GM18498 (cell line): ENCODE measurements around the gene PTBP1.

ENCODE experiments used
- ATAC-seq: cut with Tn5 transposase; IDR thresholded peaks from one replicate; pipeline ENCODE4 v1.9.1; 2021; ENCODE audit warnings: mild to moderate bottlenecking, moderate library complexity; ENCODE audit not compliant: unreplicated experiment

The PTBP1 gene

GRCh38 chr19:772063-772462 is 25.2 kb upstream of the PTBP1 start:
- no peak for ATAC-seq

DNA sequence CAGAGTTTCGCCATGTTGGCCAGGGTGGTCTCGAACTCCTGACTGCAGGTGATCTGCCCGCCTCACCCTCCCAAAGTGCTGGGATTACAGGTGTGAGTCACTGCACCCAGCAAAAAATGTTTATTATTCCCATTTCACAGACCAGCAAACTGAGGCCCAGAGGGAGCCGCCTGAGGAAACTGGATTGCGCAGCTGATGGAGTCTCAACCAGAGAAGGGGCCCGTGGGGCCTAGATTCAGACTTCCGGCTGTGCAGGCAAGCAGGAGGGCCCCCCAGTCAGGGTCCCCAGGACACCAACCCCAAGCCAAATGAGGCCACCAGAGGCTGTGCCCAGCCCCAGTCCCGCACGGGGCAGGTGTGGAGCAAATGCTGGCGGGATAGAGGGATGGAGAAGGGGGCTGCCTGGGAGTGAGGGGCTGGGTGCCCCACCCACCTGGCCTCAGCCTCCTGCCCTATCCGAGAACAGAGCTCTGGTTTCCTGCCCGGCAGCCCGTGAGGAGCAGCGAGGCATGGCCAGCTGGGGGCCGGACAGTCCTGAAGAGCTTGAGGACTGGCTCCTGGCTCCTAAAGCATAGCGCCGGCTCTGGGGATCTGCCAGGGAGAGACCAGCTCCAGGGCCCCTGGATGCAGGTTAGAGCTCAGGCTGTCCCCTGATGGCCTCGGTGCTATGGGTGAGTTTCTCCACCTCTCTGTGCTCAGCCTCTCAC is 24.4 kb upstream of the PTBP1 start:
- no peak for ATAC-seq

GRCh38 chr19:776549-776948 is 20.7 kb upstream of the PTBP1 start:
- ATAC-seq, result no peak

DNA sequence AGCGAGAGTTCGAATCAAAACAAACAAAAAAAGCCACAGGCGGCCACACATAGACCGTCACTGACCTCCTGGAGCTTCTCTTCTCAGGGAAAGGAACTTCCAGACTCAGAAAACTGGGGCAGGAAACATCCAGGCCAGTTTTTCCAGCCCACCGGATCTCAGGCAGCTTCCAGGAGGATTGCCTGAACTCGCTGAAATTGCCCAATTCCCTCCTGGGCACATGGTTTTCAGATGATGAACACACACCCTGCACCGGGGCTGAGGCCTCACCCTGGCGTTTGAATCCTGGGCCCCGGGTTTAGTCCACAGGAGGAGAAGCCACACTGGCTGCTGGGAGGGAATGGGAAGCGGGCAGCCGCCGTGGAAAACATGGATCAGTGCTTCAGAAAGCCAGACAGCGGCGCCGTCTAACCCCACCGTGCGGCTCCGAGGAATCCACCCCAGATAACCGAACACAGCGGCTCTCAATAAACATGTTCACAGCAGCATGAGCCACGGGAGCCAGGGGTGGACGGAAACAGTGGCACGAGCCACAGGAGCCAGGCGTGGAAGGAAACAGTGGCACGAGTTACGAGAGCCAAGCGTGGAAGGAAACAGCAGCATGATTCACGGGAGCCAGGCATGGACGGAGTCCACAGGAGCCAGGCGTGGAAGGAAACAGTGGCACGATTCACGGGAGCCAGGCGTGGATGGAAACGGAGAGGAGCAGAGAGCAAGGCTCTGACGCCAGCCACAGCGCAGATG is 18.2 kb upstream of the PTBP1 start:
- no peak for ATAC-seq

- ATAC-seq, result no peak
Observed at GRCh38 chr19:780935-781334, 16.3 kb upstream of the PTBP1 start.

DNA sequence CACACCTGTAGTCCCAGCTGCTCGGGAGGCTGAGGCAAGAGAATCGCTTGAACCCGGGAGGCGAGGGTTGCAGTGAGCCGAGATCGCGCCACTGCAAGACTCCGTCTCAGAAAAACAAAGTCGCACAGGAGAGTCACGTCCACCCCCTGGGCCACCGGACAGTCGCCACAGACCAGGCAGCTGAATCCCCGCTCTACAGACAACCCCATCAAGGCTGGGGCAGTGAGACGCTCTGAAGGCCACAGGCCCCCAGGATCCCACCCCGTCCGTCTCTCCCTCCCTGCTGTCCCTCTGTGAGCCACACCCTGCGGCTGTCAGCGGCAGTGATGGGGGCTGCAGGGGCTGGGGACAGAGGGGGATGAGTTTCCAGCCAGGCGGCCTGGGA is 15.5 kb upstream of the PTBP1 start:
- ATAC-seq, result no peak

DNA sequence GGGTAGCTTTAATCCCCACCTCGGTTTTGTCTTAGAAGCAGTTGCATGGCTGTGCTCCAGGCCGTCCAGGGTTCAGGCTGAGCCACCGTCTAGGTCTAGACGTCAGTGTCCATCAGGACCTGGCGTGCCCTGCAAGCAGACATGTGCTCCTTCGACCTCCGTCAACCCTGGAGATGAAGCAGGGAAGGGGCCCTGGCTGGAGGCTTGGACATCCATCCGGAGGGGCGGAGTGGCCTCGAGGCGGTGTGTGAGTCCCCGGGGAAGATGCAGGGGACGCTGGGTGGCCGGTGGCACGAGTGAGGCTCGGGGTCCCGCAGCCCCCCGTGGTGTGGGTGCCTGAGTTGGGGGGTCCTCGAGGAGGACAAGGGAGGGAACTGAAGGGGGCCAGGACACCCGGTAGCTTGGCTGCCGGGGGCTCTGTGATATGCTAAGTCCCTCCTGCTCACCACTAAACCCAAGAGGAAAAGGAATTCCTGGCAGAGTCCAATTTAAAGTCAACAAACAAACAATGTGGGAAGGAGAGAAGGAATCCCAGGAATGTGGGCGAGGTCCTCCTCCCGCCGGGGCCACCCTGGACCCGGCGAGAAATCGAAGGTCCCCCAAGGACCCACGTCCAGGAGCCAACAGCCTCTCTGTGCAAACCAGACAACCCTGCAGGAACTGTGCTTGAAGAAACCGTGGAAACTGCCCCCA is 14.9 kb upstream of the PTBP1 start:
- no peak for ATAC-seq

GRCh38 chr19:782878-783668 is 14.2 kb upstream of the PTBP1 start:
- ATAC-seq, result no peak

- ATAC-seq, result no peak
Observed at GRCh38 chr19:784541-784940, 12.7 kb upstream of the PTBP1 start.

DNA sequence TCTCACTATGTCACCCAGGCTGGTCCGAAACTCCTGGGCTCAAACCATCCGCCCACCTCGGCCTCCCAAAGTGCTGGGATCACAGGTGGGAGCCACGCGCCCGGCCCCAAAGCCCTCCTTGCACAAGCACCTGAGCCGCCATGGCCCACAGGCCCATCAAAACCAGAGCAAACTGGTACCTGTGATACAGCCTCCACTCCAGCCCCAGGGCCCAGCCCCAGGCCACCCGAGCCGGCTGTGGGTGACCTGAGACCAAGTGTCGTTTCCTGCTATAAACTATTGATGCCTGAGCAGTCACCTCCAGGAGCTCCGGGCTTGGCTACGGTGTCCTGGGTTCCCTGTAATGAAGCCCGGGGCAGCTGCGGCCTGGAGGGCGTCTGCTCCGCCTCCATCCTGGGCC is 9.7 kb upstream of the PTBP1 start:
- no peak for ATAC-seq

GRCh38 chr19:788686-788982 is 8.6 kb upstream of the PTBP1 start:
- ATAC-seq, result no peak

DNA sequence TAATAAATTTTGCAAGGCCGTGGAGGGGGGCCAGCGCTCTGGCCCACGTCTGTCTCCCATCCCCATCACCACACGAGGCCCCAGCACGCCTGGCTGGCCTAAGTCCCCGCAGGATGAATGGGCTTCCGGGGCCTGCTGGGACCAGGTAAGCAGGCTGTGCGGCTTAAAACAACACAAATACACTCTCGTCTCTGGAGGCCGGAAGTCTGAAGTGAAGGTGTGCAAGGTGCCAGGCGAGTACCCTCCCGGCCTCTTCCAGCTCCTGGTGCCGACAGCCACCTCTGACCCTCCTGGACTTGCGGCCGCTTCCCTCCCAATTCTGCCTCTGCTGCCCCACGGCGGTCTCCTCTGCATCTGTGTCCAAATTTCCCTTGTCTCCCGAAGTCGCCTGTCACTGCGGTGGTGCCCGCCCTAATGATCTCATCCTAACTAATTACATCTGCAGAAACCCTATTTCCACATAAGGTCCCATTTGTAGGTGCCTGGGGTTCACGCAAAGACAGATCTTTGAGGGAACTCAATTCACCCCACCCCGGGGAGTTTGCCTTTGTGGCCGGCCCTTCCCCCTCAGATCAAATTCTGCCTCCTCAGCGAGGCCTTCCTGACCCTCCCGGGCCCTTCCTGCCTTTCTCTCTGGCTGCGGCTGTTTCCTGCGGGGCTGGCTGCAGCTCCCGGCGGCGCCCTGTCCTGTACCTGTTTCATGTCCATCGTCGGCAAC is 8.1 kb upstream of the PTBP1 start:
- ATAC-seq, result no peak

GRCh38 chr19:789701-790060 is 7.6 kb upstream of the PTBP1 start:
- ATAC-seq, result no peak

DNA sequence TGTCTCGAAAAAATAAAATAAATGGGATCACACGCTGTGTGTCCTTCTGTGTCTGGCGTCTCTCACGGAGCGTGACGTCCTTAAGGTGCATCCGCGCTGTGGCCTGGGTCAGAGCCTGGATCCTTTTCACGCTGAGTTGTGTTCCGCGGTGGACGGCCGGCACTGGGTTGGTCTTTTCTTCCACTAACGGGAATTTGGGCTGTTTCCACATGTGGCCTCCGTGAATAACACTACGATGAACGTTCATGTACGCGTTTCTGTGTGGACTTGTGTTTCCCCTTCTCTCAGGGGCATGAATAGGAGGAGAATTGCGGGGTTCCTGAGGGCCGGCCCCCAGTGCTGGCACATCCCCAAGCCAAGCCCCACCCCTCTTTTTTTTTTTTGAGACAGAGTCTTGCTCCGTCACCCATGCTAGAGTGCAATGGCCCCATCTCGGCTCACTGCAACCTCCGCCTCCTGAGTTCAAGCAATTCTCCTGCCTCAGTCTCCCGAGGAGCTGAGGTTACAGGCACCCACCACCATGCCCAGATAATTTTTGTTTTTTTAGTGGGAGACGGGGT is 6.2 kb upstream of the PTBP1 start:
- ATAC-seq, result no peak

GRCh38 chr19:791567-792305 is 5.5 kb upstream of the PTBP1 start:
- no peak for ATAC-seq

- no peak for ATAC-seq
Observed at GRCh38 chr19:792306-792885, 4.9 kb upstream of the PTBP1 start.

DNA sequence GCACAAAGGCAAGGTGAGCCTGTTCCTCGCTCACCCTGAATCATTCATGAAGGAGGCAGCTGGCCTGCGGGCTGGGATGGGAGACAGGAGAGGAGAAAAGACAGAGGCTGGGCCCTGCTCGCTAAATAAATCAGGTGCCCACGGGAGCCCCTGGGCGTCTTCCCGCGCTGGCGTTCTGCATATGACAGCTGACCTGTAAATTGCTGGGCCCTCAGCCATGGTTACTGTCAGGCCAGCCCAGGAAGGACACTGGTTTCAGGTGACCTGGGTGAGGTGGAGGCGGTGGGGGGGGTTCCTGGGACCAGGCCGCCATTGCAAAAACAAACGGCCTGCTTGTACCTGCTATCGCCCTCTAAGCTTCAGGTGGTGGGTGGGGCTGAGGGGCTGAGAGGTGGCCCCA is 3.4 kb upstream of the PTBP1 start:
- ATAC-seq, result no peak

GRCh38 chr19:795073-795611 is 2.1 kb upstream of the PTBP1 start:
- ATAC-seq, result no peak
